Glutamatergic neuron (in vitro differentiated cells): ENCODE measurements around the gene CCDC175. TPM values are rescaled to one million over a fixed set of nuclear protein-coding genes. Genes with fewer than 3 reads are reported as not detected.

ENCODE experiments used
- DNase-seq: peaks from one replicate; pipeline ENCODE4 v3.0.0; 2022
- H3K27ac Mint-ChIP-seq: one replicate; pipeline ENCODE4 v1.8.0; 2020; ENCODE audit warnings: mild to moderate bottlenecking, mixed read lengths, inconsistent platforms; ENCODE audit not compliant: unreplicated experiment
- H3K27me3 Mint-ChIP-seq: one replicate; pipeline ENCODE4 v1.8.0; 2020; ENCODE audit warnings: mild to moderate bottlenecking, moderate library complexity, mixed read lengths, inconsistent platforms; ENCODE audit not compliant: unreplicated experiment
- H3K36me3 Mint-ChIP-seq: one replicate; pipeline ENCODE4 v1.8.0; 2020; ENCODE audit warnings: mild to moderate bottlenecking, mixed read lengths, inconsistent platforms; ENCODE audit not compliant: unreplicated experiment
- H3K4me1 Mint-ChIP-seq: one replicate; pipeline ENCODE4 v1.8.0; 2020; ENCODE audit warnings: mild to moderate bottlenecking, low read depth, mixed read lengths, inconsistent platforms; ENCODE audit not compliant: unreplicated experiment
- H3K4me3 Mint-ChIP-seq: one replicate; pipeline ENCODE4 v1.8.0; 2020; ENCODE audit warnings: mild to moderate bottlenecking, mixed read lengths, inconsistent platforms; ENCODE audit not compliant: unreplicated experiment
- H3K9me3 Mint-ChIP-seq: one replicate; pipeline ENCODE4 v1.8.0; 2020; ENCODE audit warnings: mild to moderate bottlenecking, moderate library complexity, mixed read lengths, inconsistent platforms; ENCODE audit not compliant: unreplicated experiment
- CTCF ChIP-seq: fragments of 200-600 bp; sonication (generic); IDR thresholded peaks from one replicate; pipeline ENCODE4 v1.5.0; 2021; ENCODE audit not compliant: partially characterized antibody, unreplicated experiment
- total RNA-seq: library from RNA; stranded (reverse); fragmentation: NEBNext Ultra II Directional; extraction: Animal tissue kit (Norgen Biotek cat#: 25700); gene quantifications from one replicate; pipeline ENCODE4 v1.2.1, GENCODE V29; 2021; ENCODE audit not compliant: unreplicated experiment

The CCDC175 gene
- total RNA-seq, 1 donor from 2014 or later, result not detected

GRCh38 chr14:59475709-59476108 is 100.9 kb downstream of the CCDC175 start:
- no peaks in the 10 kb centered on the region for H3K36me3 Mint-ChIP-seq

GRCh38 chr14:59474172-59474571 is 102.4 kb downstream of the CCDC175 start:
- no peak overlapping the region for H3K4me3 Mint-ChIP-seq
- TF ChIP-seq CTCF, result no peak
- H3K9me3 Mint-ChIP-seq, result no peaks in the 10 kb centered on the region
- H3K27me3 Mint-ChIP-seq, result no peaks in the 10 kb centered on the region
- no peaks in the 10 kb centered on the region for H3K36me3 Mint-ChIP-seq
- no peak overlapping the region for H3K27ac Mint-ChIP-seq
- H3K4me1 Mint-ChIP-seq, result no peaks in the 10 kb centered on the region
- DNase-seq, result no peak

More at GRCh38 chr14:59475709-59476108, 100.9 kb downstream of the CCDC175 start:
- Mint-ChIP-seq H3K4me1 (no peaks in the 10 kb centered on the region), H3K27ac (no peak overlapping the region), H3K4me3 (no peak overlapping the region), H3K9me3 (no peaks in the 10 kb centered on the region), H3K27me3 (no peaks in the 10 kb centered on the region)
- no peak for TF ChIP-seq CTCF
- DNase-seq, result no peak

GRCh38 chr14:59465316-59466135 is 111.1 kb downstream of the CCDC175 start, which contains the start of gene GPR135:
Gene GPR135, minus strand, starts transcription at chr14:59465380. Its CDS starts 154 bp downstream, at chr14:59465226.
- TF ChIP-seq CTCF, result no peak
- no peaks in the 10 kb centered on the region for H3K4me1 Mint-ChIP-seq
- DNase-seq, result no peak
- no peaks in the 10 kb centered on the region for H3K36me3 Mint-ChIP-seq
- no peaks in the 10 kb centered on the region for H3K27me3 Mint-ChIP-seq
- peaks cover 6% of the 10 kb centered on the region for H3K9me3 Mint-ChIP-seq
- no peak within 1 kb of the TSS for H3K27ac Mint-ChIP-seq
- H3K4me3 Mint-ChIP-seq, result peak within 1 kb of the TSS; percentile 88

- Mint-ChIP-seq H3K27me3 (no peaks in the 10 kb centered on the region), H3K27ac (no peak overlapping the region), H3K36me3 (no peaks in the 10 kb centered on the region), H3K4me3 (peak overlapping the region; percentile 88), H3K9me3 (peaks cover 6% of the 10 kb centered on the region), H3K4me1 (no peaks in the 10 kb centered on the region)
- DNase-seq, result peak; percentile 76
- TF ChIP-seq CTCF, result no peak
These were observed 111.9 kb downstream of the CCDC175 start for GRCh38 chr14:59464486-59465315.
